H1 (cell line): Measurements from ENCODE around the gene NRDE2. TPM values are rescaled to one million over a fixed set of nuclear protein-coding genes. Genes with fewer than 3 reads are reported as not detected.

Source experiments
- ASH2L ChIP-seq: fragments of 200-600, 300-600 bp; sonication (generic); IDR thresholded peaks from one replicate; pipeline ENCODE4 v1.7.1; 2017; ENCODE audit warnings: low read length
- CHD1 ChIP-seq: IDR thresholded peaks from 2 replicates; pipeline ENCODE4 v1.6.1; 2012; ENCODE audit warnings: low read depth, low read length, improper control_type of control experiment
- HDAC2 ChIP-seq, 2 experiments: fragments of 300-600 bp in 1 of 2; sonication (generic) in 1 of 2; IDR thresholded peaks; 2 replicates each; pipeline ENCODE4 v1.6.1; 2011 to 2012; ENCODE audit warnings: low read depth in 2 of 2, low read length in 2 of 2, mild to moderate bottlenecking in 2 of 2, moderate library complexity in 2 of 2, borderline replicate concordance in 1 of 2, inconsistent platforms in 1 of 2
- MAFK ChIP-seq: IDR thresholded peaks from 2 replicates; pipeline ENCODE4 v1.6.1; 2012; ENCODE audit warnings: low read depth, mild to moderate bottlenecking, improper control_type of control experiment, low read length
- RBBP5 ChIP-seq: IDR thresholded peaks from 2 replicates; pipeline ENCODE4 v1.7.1; 2012; ENCODE audit warnings: low read depth, mild to moderate bottlenecking, inconsistent platforms, low read length, moderate library complexity, borderline replicate concordance
- RXRA ChIP-seq: IDR thresholded peaks from 2 replicates; pipeline ENCODE4 v1.6.1; 2011; ENCODE audit warnings: low read depth, mild to moderate bottlenecking, low read length, moderate library complexity; ENCODE audit not compliant: insufficient read depth
- TAF1 ChIP-seq: IDR thresholded peaks from 2 replicates; pipeline ENCODE4 v1.6.1; 2011; ENCODE audit warnings: mild to moderate bottlenecking, low read depth, low read length
- polyA plus RNA-seq, 7 experiments: library from polyadenylated mRNA; depleted of rRNA in 3 of 7; stranded (reverse) in 5 of 7; unstranded in 2 of 7; fragments of >200 nt in 5 of 7; fragments of 200-250 nt in 2 of 7; gene quantifications; 1 replicate in 5 of 7; 2 replicates in 1 of 7; 4 replicates in 1 of 7; pipeline versions ENCODE4 v1.2.1 to v1.2.3, GENCODE V29; 2011 to 2013; ENCODE audit warnings: missing spikeins in 2 of 7, mixed read lengths in 2 of 7
- total RNA-seq: library from RNA; stranded (reverse); fragmentation: NEBNext Ultra II Directional; extraction: Animal tissue kit (Norgen Biotek cat#: 25700); gene quantifications from 2 replicates; pipeline ENCODE4 v1.2.1, GENCODE V29; 2021
- TF ChIP-seq, protein P1 (sequence below): IDR thresholded peaks from 2 replicates; pipeline ENCODE4 v1.6.1; 2011; ENCODE audit warnings: low read depth, mild to moderate bottlenecking, low read length; ENCODE audit not compliant: insufficient read depth

The NRDE2 gene
- total and polyA plus RNA-seq, 2 of the 8 experiments (the other 6 are each of a cell fraction or from before 2014, with no cell fraction given), result 4.9 to 12.1 TPM

DNA sequence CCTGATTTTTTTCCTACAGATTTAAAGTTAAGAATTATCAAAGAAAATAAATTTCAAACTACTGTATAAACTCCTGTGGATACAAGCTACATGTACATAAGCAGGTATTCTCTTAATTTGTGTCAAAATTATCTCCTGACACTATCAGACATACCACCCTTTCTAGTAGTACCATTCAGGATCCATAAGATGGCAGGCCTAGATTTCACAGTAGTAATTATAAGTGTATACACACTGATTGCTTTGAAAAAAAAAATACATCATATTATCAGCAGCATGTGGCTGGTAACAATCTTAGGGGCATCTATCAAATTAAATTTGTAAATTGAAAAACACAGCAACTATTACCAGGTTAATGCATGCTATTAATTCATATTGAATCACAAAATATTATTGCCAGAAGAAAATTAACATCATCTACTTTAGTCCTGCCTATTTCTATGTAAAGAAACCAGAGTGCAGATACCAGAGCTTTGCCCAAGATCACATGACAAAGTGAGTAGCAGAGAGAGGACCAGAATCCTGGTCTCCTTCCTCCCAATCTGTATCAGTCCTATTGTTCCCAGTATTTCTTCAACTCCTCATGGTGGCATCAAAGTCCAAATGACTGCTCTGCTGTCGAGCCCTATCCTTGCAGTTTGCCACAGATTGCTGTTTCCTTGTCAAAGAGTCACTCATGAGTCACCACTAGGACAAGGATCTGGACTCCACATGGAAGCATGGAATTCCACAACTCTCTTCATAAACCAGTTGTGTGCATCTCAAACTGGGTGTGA lies 37.4 kb upstream of the NRDE2 start (continued):
- no peak for TF ChIP-seq RBBP5
- TF ChIP-seq, protein P1, sequence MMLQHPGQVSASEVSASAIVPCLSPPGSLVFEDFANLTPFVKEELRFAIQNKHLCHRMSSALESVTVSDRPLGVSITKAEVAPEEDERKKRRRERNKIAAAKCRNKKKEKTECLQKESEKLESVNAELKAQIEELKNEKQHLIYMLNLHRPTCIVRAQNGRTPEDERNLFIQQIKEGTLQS, result no peak
- no peak for TF ChIP-seq HDAC2 (IDR thresholded peaks at IDR 0.05; ENCODE audit: borderline replicate concordance in 1 of 2, low read depth in 2 of 2, low read length in 2 of 2)
- TF ChIP-seq MAFK, result no peak
- TF ChIP-seq TAF1, result no peak
- no peak for TF ChIP-seq CHD1
- TF ChIP-seq RXRA, result no peak
- no peak for TF ChIP-seq ASH2L
